SK-N-MC (cell line): ENCODE results near the gene TUT7.

ENCODE experiments used
- DNase-seq: peaks from one replicate; pipeline ENCODE4 v3.0.0-alpha.2; 2011; ENCODE audit warnings: low read depth, low spot score
- H3K27ac ChIP-seq: fragments of 200-600 bp; sonication (generic); 2 replicates; pipeline ENCODE4 v1.5.1; 2016; ENCODE audit warnings: mixed run types
- H3K36me3 ChIP-seq: fragments of 200-600 bp; sonication (generic); 2 replicates; pipeline ENCODE4 v1.6.1; 2017; ENCODE audit warnings: antibody characterized with exemption, low read length, mixed read lengths; ENCODE audit not compliant: insufficient read depth
- H3K4me3 ChIP-seq: fragments of 200-600 bp; sonication (generic); 2 replicates; pipeline ENCODE4 v1.5.1; 2016
- H3K9ac ChIP-seq: fragments of 200-600 bp; sonication (generic); 2 replicates; pipeline ENCODE4 v1.8.0; 2017; ENCODE audit warnings: mixed run types, mixed read lengths; ENCODE audit not compliant: insufficient read length
- H3K9me3 ChIP-seq: fragments of 200-600 bp; sonication (generic); 2 replicates; pipeline ENCODE4 v1.6.1; 2017; ENCODE audit warnings: low read depth, mild to moderate bottlenecking, antibody characterized with exemption, low read length, moderate library complexity, mixed read lengths
- EZH2 ChIP-seq: fragments of 200-600 bp; sonication (generic); IDR thresholded peaks from one replicate; pipeline ENCODE4 v1.6.1; 2017; ENCODE audit warnings: antibody characterized with exemption
- FOXP2 ChIP-seq: optimal IDR thresholded peaks from 2 replicates; pipeline ENCODE3; 2011; ENCODE audit warnings: mild to moderate bottlenecking, moderate library complexity; ENCODE audit not compliant: insufficient read depth; ENCODE audit errors: extremely low read length, control extremely low read depth
- POLR2AphosphoS5 ChIP-seq: IDR thresholded peaks from 2 replicates; pipeline ENCODE4 v1.6.1; 2012; ENCODE audit warnings: mild to moderate bottlenecking, low read depth, low read length, borderline replicate concordance

TUT7 gene

DNA sequence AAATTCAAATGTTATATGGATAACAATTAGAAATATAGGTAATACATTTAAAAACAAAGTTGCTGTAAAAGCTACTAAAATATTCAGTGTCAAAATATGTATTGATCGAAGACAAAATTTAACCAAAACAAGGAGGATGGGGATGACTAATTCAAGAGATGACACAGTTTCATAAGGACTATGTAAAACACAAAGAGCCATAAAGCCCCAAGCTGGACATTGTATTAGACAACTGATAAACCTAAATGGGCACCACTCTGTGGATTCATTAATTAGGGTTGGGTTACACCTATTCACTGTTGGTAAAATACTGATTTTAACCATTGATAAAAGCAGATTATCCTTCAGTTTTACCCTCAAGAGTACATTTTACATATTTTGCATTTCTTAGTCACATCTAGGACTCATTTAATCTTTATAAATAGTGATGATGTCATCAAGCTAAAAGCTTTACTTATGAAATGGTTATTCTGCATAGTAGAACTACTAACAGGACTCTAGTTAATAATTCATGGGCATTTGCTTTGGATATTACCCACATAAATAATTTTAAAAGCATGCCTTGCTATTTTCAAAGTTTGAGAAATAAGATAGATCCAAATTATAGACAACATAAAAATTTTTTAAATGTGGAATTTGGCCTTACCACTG lies 13.7 kb downstream of the TUT7 start:
- TF ChIP-seq EZH2 (no peak), FOXP2 (no peak), POLR2AphosphoS5 (no peak)
- Histone ChIP-seq H3K9me3 (no peaks in the 10 kb centered on the region), H3K36me3 (peaks cover 91% of the 10 kb centered on the region), H3K27ac (no peak overlapping the region), H3K4me3 (no peak overlapping the region), H3K9ac (no peak overlapping the region)
- no peak for DNase-seq

GRCh38 chr9:86337469-86338108 lies 16.6 kb downstream of the TUT7 start:
- peaks cover 95% of the 10 kb centered on the region for H3K36me3 ChIP-seq
- no peaks in the 10 kb centered on the region for H3K9me3 ChIP-seq
- TF ChIP-seq FOXP2: no peak
- TF ChIP-seq POLR2AphosphoS5: no peak
- TF ChIP-seq EZH2: no peak
- H3K9ac ChIP-seq: no peak overlapping the region
- H3K4me3 ChIP-seq: no peak overlapping the region
- H3K27ac ChIP-seq: no peak overlapping the region
- DNase-seq: no peak

DNA sequence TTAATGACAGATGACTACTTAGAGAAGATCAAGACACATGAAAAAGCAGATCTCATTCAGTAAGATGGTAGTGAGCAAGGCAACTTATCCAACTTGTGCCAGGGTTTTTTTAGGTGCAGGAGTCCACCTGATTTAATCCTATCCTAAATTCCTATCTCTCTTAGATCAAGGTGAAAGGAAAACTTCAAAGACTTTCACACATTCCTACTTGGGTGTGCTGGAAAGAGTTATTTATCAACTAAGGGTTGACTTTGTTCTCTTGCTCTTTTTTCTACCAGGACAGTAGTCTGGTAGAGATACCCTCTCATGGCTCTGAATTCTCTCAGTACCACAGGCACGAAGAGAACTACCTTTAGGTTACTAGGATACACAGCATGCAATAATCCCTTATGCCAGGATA lies 18.2 kb downstream of the TUT7 start:
- Histone ChIP-seq H3K9ac (no peak overlapping the region), H3K4me3 (no peak overlapping the region), H3K9me3 (no peaks in the 10 kb centered on the region), H3K27ac (no peak overlapping the region), H3K36me3 (peaks cover 88% of the 10 kb centered on the region)
- DNase-seq: no peak
- TF ChIP-seq EZH2 (no peak), FOXP2 (no peak), POLR2AphosphoS5 (no peak)

- Histone ChIP-seq H3K36me3 (peaks cover 70% of the 10 kb centered on the region), H3K9ac (no peak overlapping the region), H3K4me3 (no peak overlapping the region), H3K9me3 (no peaks in the 10 kb centered on the region), H3K27ac (no peak overlapping the region)
- no peak for DNase-seq
- TF ChIP-seq POLR2AphosphoS5: no peak
- TF ChIP-seq EZH2: no peak
- TF ChIP-seq FOXP2: no peak
These were observed 20.6 kb downstream of the TUT7 start for GRCh38 chr9:86333651-86334050.

- H3K9ac ChIP-seq: no peak overlapping the region
- no peak overlapping the region for H3K4me3 ChIP-seq
- DNase-seq: no peak
- no peak overlapping the region for H3K27ac ChIP-seq
- no peaks in the 10 kb centered on the region for H3K9me3 ChIP-seq
- H3K36me3 ChIP-seq: peaks cover 66% of the 10 kb centered on the region
- no peak for TF ChIP-seq FOXP2
- no peak for TF ChIP-seq EZH2
- TF ChIP-seq POLR2AphosphoS5: no peak
These were observed 24.0 kb downstream of the TUT7 start for GRCh38 chr9:86330186-86330585.

DNA sequence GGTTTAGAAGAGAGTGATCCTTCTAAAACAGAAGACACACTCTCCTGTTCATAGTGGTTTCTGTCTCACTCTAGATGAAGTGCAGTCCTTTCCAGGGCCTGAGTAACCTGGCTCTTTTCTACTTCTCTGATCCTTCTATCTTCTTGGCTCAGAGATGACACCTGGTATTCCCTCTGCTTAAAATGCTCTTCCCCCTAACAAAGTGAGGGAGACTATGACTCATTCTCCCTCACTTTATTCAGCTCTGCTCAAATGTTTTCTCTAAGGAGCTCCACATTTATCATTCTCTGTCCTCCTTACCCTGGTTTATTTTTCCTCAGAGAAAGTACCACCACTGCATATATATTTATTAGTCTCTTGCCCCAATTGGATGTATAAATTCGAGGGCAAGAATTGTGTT lies 24.6 kb downstream of the TUT7 start:
- no peak overlapping the region for H3K27ac ChIP-seq
- no peaks in the 10 kb centered on the region for H3K9me3 ChIP-seq
- no peak overlapping the region for H3K4me3 ChIP-seq
- H3K36me3 ChIP-seq: peaks cover 66% of the 10 kb centered on the region
- DNase-seq: no peak
- TF ChIP-seq FOXP2 (no peak), EZH2 (no peak), POLR2AphosphoS5 (no peak)
- no peak overlapping the region for H3K9ac ChIP-seq

DNA sequence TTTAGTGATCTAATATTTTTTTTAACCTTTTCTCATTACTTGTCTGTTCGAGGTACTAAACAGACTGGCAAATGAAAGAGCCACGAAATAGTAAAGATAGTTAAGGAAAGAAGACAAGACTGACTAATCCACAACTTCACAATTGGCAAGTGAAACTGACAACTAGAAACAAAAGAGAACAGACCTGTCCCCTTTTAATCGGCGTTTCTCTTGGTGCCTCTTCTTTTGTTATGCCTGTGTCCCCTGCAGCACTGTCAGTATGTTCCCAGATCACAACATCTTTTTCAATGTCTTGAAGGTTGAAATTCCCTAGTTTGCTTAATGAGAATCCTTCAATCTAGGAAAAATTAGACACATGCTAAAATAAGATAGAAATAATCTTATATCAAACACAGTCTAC lies 26.1 kb downstream of the TUT7 start:
- Histone ChIP-seq H3K9me3 (no peaks in the 10 kb centered on the region), H3K4me3 (no peak overlapping the region), H3K9ac (no peak overlapping the region), H3K36me3 (peaks cover 66% of the 10 kb centered on the region), H3K27ac (no peak overlapping the region)
- DNase-seq: no peak
- TF ChIP-seq POLR2AphosphoS5 (no peak), FOXP2 (no peak), EZH2 (no peak)

DNA sequence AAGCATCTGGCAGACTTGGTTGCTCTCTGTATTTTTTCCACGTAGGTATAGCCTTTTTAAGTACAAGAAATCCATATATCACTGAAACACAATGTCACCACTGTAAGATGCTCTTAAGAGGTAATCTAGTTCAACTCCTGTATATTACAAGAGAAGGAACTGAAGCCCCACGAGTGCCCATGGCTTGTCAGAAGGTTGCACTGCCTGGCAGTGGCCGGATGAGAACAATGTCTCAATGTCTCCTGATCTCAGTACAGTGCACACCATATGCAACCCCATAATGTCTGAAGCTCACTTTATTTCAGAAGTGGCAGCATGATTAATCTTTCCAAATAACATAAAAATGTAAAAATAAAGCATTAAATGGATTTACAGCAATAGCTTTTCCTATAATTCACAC lies 27.7 kb downstream of the TUT7 start:
- no peak for TF ChIP-seq EZH2
- no peak for TF ChIP-seq FOXP2
- TF ChIP-seq POLR2AphosphoS5: no peak
- no peak for DNase-seq
- H3K9ac ChIP-seq: no peak overlapping the region
- no peak overlapping the region for H3K27ac ChIP-seq
- H3K36me3 ChIP-seq: peaks cover 68% of the 10 kb centered on the region
- no peak overlapping the region for H3K4me3 ChIP-seq
- H3K9me3 ChIP-seq: no peaks in the 10 kb centered on the region

DNA sequence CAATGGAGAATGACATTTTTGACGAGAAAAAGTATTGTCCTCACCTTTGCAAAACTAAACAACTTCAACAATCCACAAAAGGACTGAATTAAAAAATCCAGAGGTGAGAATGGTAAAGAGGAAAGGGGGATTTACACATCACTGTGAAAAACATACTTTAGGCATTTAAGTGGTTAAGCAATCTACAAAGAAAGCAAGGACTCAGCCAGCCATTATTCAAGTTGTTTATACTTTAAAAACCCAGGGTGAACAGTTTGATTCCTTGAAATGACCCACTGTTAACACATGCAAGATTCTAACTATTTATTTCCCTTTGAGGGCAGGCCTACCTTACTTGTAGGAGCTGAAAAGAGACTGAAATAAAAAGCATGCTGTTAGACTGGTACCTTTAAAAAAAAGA lies 29.3 kb downstream of the TUT7 start:
- Histone ChIP-seq H3K27ac (no peak overlapping the region), H3K36me3 (peaks cover 81% of the 10 kb centered on the region), H3K9ac (no peak overlapping the region), H3K9me3 (no peaks in the 10 kb centered on the region), H3K4me3 (no peak overlapping the region)
- no peak for DNase-seq
- TF ChIP-seq EZH2: no peak
- TF ChIP-seq FOXP2: no peak
- no peak for TF ChIP-seq POLR2AphosphoS5
